OCI-LY1 (cell line): ENCODE data around the gene INTS15.

Experiments used
- EZH2 ChIP-seq: fragments of 200-600 bp; sonication (generic), shearing (Covaris generic); IDR thresholded peaks from 2 replicates; pipeline ENCODE4 v1.8.0; 2017; ENCODE audit warnings: borderline replicate concordance, mixed run types, mild to moderate bottlenecking, antibody characterized with exemption, low read length, moderate library complexity, mixed read lengths
- TF ChIP-seq, protein P1 (sequence below): fragments of 200-600 bp; sonication (generic), shearing (Covaris generic); IDR thresholded peaks from 2 replicates; pipeline ENCODE4 v1.5.1; 2017; ENCODE audit warnings: mild to moderate bottlenecking, antibody characterized with exemption, low read length, moderate library complexity, mixed read lengths

DNA sequence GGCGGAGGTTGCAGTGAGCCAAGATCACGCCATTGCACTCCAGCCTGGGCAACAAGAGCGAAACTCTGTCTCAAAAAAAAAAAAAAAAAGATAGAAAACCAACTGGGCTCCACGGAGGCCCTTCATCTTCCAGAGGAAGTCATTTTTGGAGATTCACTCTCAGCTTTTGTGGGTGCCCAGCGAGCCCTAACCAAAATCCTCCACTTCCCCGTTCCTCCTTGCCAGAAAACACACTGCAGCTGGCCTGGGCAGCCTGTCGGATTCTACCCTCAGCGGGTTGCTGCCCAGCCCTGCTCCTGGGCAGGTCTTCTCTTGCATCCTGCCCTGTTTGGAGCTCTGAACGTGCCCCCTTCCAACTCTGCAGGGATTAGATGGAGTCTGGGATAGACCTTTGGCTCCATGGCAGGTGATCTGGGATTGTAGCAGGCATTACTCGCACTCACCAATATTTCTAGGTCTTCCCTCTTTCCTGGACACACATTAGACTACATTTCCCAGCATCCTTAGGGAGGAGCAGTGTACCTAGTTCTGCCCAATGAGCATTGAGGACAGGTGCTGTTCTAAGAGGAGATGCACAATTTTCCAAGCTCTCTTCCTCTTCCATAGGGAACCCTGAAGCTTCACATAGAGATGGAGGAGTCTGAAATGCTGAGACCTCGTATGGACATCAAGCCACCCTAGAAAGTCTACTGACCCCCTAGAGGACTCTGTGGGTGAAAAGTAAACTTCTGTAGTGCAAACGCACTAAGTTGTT lies 43.1 kb upstream of the INTS15 start:
- TF ChIP-seq, protein P1, sequence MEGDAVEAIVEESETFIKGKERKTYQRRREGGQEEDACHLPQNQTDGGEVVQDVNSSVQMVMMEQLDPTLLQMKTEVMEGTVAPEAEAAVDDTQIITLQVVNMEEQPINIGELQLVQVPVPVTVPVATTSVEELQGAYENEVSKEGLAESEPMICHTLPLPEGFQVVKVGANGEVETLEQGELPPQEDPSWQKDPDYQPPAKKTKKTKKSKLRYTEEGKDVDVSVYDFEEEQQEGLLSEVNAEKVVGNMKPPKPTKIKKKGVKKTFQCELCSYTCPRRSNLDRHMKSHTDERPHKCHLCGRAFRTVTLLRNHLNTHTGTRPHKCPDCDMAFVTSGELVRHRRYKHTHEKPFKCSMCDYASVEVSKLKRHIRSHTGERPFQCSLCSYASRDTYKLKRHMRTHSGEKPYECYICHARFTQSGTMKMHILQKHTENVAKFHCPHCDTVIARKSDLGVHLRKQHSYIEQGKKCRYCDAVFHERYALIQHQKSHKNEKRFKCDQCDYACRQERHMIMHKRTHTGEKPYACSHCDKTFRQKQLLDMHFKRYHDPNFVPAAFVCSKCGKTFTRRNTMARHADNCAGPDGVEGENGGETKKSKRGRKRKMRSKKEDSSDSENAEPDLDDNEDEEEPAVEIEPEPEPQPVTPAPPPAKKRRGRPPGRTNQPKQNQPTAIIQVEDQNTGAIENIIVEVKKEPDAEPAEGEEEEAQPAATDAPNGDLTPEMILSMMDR: no peak
- no peak for TF ChIP-seq EZH2
